Fibroblast of skin of abdomen (primary cell): ENCODE data around the gene PSME3.
"Not testable (repeated sequence)": the region's sequence is repeated elsewhere in the genome, so short reads cannot be mapped to it uniquely, and the experiment has no call there.

Source experiments
- DNase-seq: peaks from one replicate; pipeline ENCODE4 v3.0.0-alpha.2; 2013

The PSME3 gene

DNA sequence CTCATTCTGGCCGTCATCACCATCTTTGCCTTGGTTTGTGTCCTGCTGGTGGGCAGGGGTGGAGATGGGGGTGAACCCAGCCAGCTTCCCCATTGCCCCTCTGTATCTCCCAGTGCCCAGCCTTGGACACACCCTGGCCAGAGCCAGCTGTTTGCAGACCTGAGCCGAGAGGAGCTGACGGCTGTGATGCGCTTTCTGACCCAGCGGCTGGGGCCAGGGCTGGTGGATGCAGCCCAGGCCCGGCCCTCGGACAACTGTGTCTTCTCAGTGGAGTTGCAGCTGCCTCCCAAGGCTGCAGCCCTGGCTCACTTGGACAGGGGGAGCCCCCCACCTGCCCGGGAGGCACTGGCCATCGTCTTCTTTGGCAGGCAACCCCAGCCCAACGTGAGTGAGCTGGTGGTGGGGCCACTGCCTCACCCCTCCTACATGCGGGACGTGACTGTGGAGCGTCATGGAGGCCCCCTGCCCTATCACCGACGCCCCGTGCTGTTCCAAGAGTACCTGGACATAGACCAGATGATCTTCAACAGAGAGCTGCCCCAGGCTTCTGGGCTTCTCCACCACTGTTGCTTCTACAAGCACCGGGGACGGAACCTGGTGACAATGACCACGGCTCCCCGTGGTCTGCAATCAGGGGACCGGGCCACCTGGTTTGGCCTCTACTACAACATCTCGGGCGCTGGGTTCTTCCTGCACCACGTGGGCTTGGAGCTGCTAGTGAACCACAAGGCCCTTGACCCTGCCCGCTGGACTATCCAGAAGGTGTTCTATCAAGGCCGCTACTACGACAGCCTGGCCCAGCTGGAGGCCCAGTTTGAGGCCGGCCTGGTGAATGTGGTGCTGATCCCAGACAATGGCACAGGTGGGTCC lies 18.4 kb downstream of the PSME3 start:
- DNase-seq: not testable (repeated sequence)

GRCh38 chr17:42852351-42852750 lies 19.2 kb downstream of the PSME3 start:
- no peak for DNase-seq

DNA sequence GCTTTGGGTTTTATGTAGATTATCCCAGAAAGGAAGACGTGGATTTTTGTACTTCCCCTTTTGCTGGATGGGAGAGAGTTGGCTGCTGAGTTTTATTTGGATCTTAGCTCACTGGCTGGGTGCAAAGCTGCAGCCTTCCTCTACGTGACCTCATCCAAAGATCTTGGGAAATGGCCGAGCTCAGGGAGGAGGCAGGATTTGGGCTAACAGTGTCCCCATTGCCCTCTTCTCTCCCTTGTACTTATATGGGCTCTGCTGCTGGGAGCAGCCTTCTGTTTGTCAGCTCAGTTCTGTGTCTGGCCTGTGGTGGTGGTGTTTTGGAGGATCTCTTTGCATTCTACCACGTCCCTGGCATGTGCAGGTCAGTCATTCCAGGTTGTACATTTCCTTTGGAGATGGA lies 19.8 kb downstream of the PSME3 start:
- no peak for DNase-seq

DNA sequence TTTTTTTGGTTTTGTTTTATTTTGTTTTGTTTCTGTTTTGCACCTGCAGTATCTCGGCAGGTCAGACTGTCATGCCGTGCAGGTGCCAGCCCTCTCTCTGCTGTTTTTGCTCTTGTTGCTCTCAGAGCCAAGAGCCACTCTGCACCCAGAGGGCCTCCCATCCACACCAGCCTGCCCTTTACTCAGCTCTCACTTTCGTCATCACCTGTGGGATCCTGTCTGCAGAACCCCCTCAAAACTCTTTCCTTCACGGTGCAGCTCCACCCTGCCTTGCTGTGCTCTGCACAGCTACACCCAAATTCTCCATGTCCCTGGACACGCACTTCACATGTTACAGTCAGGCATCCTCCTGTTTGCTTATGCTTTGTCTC lies 20.4 kb downstream of the PSME3 start:
- no peak for DNase-seq

DNA sequence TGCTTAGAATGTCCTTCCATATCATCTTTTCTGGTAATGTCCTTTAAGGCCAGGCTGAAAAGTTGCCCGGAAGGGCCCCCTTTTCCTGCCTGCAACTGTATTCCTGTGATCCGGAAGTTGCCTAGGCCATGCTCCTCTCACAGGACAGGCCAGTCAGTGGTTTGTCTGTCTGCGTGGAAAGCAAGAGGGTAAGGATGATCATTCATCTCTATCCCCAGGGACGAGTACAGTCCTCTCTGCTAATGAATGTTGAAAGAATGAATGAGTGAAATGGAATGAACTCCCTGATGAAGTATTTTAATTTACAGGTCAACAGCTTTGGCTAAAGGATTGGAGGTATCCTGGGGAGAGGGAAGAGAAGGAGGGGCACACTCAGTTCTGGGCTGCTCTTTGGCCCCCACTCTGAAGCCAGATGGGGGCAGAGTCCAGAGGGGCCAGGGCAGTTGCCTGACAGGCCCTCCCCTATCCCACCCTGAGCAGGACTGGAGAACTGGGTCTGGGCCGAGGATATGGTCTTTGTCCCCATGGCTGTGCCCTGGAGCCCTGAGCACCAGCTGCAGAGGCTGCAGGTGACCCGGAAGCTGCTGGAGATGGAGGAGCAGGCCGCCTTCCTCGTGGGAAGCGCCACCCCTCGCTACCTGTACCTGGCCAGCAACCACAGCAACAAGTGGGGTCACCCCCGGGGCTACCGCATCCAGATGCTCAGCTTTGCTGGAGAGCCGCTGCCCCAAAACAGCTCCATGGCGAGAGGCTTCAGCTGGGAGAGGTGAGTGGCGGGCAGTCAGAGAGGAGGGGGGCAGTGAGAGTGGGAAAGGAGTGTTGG lies 21.0 kb downstream of the PSME3 start:
- no peak for DNase-seq

DNA sequence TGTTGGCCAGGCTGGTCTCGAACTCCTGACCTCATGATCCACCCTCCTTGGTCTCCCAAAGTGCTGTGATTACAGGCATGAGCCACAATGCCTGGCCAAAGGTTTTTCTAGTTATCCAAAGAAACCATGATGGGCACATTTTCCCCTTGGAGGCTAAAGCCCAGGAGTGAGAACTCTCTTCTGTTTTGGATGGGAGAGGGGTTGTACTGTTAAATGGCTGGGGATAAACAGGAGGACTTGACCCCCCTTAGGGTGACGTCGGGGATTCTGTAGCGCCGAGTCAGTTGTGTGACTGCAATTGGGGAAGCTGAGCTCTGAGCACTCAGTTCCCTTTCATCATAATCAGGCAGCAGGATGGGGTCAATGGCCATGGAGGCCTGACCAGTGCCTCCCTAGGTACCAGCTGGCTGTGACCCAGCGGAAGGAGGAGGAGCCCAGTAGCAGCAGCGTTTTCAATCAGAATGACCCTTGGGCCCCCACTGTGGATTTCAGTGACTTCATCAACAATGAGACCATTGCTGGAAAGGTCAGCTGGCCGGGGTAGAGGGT lies 21.9 kb downstream of the PSME3 start:
- no peak for DNase-seq

DNA sequence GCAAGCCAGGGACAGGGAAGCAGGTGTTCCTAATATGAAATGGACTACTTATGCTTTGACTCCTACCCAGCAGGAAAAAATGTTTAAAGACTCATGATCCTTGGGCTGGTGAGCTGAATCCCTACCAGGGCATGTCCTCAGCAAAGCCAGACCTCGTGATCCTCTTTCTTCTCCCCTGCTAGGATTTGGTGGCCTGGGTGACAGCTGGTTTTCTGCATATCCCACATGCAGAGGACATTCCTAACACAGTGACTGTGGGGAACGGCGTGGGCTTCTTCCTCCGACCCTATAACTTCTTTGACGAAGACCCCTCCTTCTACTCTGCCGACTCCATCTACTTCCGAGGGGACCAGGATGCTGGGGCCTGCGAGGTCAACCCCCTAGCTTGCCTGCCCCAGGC lies 22.9 kb downstream of the PSME3 start:
- DNase-seq: not testable (repeated sequence)

- DNase-seq: not testable (repeated sequence)
These were observed 23.3 kb downstream of the PSME3 start for GRCh38 chr17:42856516-42856915.

GRCh38 chr17:42857389-42857788 lies 24.2 kb downstream of the PSME3 start:
- no peak for DNase-seq

DNA sequence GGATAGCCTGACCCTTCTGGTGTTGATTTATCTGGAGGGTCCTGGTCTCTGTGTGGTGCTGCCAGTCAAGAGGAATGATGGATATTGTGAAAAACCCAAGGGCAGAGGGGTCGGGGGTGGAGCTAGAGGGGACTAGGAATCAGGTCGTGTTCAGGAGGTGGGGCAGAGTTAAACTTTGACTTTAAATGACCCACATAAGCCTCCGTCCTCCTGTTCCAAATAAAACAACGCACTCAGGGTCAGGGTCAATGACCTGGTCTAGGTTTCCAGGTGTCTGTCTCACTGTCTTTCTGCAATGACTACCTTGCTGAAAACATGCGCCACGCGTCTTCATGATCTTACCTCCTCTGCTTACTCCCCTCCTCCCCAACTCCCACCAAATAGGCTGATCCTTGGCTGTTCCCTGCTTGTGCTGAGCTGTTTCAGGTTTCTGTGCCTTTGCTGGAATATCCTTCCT lies 32.5 kb downstream of the PSME3 start:
- DNase-seq: no peak

DNA sequence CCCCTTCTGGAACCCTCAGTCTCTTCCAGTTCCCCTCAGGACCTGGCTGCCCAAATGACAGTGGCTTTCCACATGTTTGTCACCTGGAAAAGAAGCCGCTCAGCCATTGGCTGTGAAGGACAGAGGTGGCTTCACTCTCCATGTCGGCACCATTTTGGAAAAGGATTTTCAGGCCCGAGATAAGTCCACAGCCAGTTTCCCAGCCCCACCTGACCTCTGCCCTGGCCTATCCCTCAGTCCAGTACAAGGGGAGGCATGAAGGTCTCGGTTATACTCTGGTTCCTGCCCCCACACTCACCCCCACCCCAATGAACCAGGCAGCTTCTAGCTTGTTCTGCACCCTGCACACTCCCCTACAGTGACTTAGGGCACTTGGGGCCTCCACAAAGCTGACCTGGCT lies 33.0 kb downstream of the PSME3 start:
- no peak for DNase-seq

DNA sequence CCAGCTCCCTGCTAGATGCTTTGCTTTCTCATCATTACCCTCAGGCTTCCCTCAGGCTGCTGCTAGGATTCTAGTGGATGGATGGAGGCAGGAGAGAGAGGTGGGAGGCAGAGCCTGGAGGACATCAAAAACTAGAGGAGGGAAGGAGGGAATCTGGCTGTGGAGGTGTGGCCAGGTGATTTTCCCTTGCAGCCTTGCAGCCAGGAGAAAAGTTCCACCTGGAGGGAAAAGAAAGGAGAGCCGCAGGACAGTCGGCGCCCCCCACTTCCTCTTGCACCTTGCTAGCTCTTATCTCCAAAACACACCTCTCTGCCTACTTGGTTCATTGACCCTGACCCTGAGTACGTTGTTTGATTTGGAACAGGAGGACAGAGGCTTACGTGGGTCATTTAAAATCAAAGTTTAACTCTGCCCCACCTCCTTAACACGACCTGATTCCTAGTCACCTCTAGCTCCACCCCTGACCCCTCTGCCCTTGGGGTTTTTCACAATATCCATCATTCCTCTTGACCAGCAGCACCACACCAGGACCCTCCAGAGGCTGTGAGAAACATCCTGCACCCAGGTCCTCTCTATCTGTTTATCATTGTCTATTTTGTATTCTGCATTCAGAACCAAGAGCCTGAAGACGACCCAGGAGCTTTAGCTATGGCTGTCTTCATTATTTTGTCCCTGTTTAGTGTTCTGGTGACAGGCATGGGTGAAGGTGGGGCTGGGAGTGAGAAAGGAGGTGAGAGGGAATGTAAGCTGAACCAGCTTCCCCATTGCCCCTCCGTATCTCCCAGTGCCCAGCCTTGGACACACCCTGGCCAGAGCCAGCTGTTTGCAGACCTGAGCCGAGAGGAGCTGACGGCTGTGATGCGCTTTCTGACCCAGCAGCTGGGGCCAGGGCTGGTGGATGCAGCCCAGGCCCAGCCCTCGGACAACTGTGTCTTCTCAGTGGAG lies 33.7 kb downstream of the PSME3 start:
- no peak for DNase-seq

DNA sequence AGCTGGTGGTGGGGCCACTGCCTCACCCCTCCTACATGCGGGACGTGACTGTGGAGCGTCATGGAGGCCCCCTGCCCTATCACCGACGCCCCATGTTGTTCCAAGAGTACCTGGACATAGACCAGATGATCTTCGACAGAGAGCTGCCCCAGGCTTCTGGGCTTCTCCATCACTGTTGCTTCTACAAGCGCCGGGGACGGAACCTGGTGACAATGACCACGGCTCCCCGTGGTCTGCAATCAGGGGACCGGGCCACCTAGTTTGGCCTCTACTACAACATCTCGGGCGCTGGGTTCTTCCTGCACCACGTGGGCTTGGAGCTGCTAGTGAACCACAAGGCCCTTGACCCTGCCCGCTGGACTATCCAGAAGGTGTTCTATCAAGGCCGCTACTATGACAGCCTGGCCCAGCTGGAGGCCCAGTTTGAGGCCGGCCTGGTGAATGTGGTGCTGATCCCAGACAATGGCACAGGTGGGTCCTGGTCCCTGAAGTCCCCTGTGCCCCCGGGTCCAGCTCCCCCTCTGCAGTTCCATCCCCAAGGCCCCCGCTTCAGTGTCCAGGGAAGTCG lies 34.6 kb downstream of the PSME3 start:
- not testable (repeated sequence) for DNase-seq

- DNase-seq: no peak
These were observed 35.1 kb downstream of the PSME3 start for GRCh38 chr17:42868338-42868737.

DNA sequence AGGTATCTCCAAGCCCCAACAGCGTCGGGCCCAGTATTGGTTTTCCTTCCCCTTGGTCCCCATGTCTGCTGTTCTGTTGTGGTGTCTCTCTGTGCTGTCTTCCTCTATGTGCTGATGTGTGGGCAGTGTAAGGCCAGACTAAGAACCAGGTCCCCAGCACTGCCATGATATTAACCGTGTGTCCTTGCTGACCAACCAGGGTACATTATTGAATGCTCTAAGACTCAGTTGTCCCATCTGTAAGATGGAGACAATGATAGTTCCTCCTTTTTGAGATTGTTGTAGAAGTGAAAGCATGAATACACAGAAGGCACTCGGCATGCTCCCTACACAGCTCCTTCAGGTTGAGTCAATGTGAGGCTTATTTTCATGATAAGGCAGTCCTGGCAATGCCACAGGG lies 38.5 kb downstream of the PSME3 start:
- DNase-seq: no peak

DNA sequence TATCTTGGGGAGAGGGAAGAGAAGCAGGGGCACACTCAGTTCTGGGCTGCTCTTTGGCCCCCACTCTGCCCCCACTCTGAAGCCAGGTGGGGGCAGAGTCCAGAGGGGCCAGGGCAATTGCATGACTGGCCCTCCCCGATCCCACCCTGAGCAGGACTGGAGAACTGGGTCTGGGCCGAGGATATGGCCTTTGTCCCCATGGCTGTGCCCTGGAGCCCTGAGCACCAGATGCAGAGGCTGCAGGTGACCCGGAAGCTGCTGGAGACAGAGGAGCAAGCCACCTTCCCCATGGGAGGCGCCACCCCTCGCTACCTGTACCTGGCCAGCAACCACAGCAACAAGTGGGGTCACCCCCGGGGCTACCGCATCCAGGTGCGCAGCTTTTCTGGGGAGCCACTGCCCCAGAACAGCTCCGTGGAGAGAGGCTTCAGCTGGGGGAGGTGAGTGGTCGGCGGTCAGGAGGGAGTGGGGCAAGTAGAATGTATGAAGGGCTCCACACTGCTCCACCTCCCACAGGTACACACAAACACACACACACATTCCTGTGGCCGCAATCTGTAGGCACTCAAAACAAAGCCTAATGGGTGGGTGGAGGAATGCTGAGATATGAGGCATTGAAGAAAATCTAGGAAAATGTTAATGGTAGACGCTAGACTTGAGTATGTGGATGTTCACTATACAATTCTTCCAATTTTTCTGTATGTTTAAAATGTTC lies 39.2 kb downstream of the PSME3 start:
- DNase-seq: no peak

DNA sequence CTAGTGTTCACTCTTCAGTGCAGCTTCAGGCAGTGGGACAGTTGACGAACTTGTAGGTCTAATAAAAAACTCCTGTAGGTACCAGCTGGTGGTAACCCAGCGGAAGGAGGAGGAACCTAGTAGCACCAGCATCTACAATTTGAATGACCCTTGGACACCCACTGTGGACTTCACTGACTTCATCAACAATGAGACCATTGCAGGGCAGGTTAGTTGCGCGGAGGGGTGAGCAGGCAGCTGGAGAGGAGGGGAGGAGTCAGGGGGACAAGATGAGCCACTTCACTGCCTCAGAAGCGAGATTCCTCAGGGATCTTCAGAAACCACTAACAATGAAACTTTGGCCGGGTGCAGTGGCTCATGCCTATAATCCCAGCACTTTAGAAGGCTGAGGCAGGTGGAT lies 40.1 kb downstream of the PSME3 start:
- DNase-seq: no peak

- not testable (repeated sequence) for DNase-seq
These were observed 40.9 kb downstream of the PSME3 start for GRCh38 chr17:42873932-42874695.

DNA sequence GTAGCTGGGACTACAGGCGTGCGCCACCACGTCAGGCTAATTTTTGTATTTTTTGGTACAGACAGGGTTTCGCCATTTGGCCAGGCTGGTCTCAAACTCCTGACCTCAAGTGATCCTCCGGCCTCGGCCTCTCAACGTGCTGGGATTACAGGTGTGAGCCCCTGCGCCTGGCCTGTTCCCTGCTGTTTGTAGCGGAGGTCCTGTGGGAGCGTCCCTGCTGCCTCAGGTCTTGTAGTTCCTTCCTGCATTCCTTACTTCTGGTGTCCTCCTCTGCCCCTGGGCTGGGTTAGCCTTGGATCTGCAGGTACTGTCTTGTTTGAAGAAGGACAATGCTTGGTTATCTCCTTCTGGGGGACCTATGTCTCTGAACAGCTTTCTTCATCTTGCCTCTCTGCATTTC lies 43.8 kb downstream of the PSME3 start:
- no peak for DNase-seq

- no peak for DNase-seq
These were observed 45.1 kb downstream of the PSME3 start for GRCh38 chr17:42878123-42878880.
